ENCODE measurements around the gene EFEMP1.

Gene EFEMP1

DNA sequence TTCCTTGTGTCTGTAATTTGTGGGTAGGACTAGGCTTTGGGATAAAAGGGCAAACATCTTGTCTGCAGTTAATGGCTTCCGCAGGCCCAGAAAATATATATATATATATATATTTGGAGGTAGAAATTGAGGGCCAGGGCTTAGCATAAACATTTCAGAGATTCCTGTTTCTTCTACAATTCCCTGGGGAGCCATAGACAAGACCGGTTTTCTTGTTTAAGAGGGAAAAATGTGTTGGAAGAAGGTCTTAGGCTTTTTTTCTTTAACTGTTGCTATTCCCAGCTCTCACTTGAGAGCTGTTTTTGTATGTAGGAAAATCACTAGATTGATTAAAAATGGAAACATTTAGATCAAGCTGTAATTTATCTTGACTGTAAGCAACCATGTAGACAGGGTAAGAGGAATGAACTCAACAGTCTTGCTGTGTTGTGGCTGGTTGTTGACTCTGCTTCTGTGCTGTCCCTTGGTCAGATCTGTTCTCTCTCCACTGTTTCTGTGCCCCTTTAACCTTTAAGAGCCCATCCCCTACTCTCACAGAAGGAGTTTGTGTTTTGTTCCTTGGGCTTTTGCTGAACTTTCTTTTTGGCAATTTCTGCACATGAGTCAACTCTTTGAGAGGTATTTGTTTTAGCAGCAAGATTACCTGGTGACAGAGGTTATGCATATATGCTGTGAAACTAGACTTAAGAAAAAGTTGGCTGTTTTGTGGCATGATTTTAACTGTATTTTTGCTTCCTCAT, 58.3 kb downstream of the EFEMP1 start:
- no peak for DNase-seq (ENCODE audit: low read depth)
- H3K4me3 ChIP-seq (ENCODE audit: low read depth, low read length) = no peak overlapping the region
- TF ChIP-seq, protein P1, sequence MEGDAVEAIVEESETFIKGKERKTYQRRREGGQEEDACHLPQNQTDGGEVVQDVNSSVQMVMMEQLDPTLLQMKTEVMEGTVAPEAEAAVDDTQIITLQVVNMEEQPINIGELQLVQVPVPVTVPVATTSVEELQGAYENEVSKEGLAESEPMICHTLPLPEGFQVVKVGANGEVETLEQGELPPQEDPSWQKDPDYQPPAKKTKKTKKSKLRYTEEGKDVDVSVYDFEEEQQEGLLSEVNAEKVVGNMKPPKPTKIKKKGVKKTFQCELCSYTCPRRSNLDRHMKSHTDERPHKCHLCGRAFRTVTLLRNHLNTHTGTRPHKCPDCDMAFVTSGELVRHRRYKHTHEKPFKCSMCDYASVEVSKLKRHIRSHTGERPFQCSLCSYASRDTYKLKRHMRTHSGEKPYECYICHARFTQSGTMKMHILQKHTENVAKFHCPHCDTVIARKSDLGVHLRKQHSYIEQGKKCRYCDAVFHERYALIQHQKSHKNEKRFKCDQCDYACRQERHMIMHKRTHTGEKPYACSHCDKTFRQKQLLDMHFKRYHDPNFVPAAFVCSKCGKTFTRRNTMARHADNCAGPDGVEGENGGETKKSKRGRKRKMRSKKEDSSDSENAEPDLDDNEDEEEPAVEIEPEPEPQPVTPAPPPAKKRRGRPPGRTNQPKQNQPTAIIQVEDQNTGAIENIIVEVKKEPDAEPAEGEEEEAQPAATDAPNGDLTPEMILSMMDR (IDR thresholded peaks at IDR 0.05; ENCODE audit: control insufficient read depth, extremely low read depth, insufficient read depth) = no peak

DNA sequence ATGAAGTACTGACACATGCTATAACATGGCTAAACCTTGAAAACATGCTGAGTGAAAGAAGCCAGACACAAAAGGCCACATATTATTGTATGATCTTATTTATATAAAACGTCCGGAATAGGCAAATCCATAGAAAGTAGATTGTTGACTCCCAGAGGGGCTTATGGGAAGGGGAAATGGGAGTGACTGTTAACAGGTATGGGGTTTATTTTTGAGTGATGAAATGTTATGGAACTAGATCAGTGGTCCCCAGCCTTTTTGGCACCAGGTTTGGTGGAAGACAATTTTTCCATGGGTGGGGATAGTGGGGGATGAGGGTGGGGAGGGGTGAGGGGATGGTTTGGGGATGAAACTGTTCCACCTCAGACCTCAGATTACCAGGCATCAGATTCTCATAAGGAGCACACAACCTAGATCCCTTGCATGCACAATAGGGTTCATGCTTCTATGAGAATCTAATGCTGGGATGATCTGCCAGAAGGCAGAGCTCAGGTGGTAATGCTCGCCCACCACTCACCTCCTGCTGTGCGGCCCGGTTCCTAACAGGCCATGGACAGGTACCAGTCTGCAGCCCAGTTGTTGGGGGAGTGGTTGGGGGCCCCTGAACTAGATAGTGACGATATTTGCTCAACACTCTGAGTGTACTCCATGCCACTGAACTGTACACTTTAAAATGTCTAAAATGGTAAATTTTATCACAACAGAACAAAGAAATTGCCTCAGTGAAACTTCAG, 59.1 kb downstream of the EFEMP1 start:
- DNase-seq (ENCODE audit: low read depth) = no peak
- H3K4me3 ChIP-seq (ENCODE audit: low read depth, low read length) = no peak overlapping the region
- TF ChIP-seq, protein P1 (IDR thresholded peaks at IDR 0.05; ENCODE audit: control insufficient read depth, extremely low read depth, insufficient read depth) = no peak

DNA sequence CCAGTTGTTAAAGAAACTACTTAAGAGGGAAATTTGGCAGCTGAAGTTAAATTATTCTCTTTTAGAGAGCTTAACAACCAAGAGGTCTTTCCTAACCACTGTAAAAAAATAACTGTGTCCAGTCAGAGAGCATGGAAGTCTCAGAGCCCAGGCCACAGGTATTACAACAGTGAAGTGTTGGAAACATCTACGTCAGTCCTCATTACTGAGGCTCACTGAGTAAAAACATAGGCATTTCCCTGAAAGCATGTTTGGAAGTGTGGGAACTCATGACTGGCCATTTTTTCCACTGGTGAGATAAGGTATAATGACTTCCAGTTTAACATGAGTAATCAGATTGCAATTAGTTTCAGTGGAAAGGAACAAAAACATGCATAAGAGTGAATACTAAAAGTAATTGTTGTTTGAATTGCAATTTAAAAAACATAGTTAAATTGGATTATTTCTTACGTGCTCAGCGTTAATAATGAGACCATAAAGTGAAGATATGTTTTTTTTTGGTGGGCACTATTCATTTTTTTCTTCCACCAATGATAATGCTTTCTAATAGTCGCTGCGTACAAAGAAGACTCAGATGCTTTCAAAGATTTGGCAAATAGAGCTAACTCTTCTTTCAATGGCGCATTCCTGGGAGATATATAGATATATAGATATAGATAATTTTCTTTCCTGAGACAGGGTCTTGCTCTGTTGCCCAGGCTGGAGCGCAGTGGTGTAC, 60.8 kb downstream of the EFEMP1 start:
- TF ChIP-seq, protein P1 (IDR thresholded peaks at IDR 0.05; ENCODE audit: control insufficient read depth, extremely low read depth, insufficient read depth) = no peak
- no peak for DNase-seq (ENCODE audit: low read depth)
- H3K4me3 ChIP-seq (ENCODE audit: low read depth, low read length) = no peak overlapping the region

DNA sequence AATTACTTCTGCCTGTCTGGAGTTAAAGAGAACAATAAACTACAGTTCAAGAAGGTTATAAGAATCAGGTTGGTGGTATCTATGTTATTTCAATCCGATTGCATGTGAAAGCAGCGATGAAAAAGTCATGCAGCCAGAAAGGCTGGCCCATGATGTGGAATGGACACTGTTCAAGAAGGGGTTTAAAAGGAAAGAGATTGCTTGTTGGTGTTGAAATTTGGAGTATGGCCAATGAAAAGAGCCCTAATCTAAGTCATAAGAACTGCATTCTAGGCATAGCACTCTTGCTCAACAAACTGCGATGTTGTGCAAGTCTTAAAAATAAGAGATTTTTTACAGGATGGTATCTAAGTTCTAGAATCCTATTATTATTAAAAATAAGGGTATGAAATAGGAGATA, 61.3 kb downstream of the EFEMP1 start:
- no peak for DNase-seq (ENCODE audit: low read depth)
- TF ChIP-seq, protein P1 (IDR thresholded peaks at IDR 0.05; ENCODE audit: control insufficient read depth, extremely low read depth, insufficient read depth) = no peak
- H3K4me3 ChIP-seq (ENCODE audit: low read depth, low read length) = no peak overlapping the region

DNA sequence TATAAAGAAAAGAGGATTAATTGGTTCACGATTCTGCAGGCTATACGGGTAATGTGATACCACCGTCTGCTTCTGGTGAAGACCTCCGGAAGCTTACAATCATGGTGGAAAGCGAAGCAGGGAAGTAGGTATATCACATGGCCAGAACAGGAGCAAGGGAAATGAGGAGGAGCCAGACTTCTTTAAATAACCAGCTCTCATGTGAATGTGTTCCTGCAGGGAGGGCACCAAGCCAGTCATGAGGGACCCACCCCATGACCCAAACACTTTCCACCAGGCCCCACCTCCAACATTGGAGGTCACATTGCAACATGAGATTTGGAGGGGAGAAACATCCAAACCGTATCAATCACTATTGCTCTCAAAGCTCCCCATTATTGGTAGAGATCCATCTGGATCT, 61.8 kb downstream of the EFEMP1 start:
- no peak for DNase-seq (ENCODE audit: low read depth)
- TF ChIP-seq, protein P1 (IDR thresholded peaks at IDR 0.05; ENCODE audit: control insufficient read depth, extremely low read depth, insufficient read depth) = no peak
- H3K4me3 ChIP-seq (ENCODE audit: low read depth, low read length) = no peak overlapping the region

DNA sequence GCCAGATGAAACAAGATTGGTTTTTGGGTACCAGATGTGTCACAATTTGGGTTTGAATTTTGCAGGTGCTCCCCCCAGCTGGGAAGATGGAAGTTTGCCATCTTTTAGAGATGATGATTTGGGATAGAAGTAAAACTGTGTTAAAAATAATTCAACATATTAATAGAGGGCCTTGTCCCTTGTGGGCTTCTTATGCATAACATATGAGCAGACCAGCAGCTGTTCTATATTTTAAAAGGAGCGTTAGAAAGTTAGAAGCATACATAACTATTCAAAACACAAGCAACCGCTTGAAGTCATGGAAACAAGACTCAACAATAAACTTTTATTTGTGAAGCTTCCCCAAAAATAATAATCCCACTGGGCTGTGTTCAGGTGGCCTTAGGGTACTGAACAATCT, 62.8 kb downstream of the EFEMP1 start:
- DNase-seq (ENCODE audit: low read depth) = no peak
- H3K4me3 ChIP-seq (ENCODE audit: low read depth, low read length) = no peak overlapping the region
- TF ChIP-seq, protein P1 (IDR thresholded peaks at IDR 0.05; ENCODE audit: control insufficient read depth, extremely low read depth, insufficient read depth) = no peak
